GM18873 (cell line): Measurements from ENCODE around the gene SERPINB5.

Experiments used
- ATAC-seq: cut with Tn5 transposase; IDR thresholded peaks from one replicate; pipeline ENCODE4 v1.9.1; 2021; ENCODE audit warnings: mild to moderate bottlenecking, moderate library complexity, moderate number of reproducible peaks; ENCODE audit not compliant: unreplicated experiment, low FRiP score

SERPINB5 gene

DNA sequence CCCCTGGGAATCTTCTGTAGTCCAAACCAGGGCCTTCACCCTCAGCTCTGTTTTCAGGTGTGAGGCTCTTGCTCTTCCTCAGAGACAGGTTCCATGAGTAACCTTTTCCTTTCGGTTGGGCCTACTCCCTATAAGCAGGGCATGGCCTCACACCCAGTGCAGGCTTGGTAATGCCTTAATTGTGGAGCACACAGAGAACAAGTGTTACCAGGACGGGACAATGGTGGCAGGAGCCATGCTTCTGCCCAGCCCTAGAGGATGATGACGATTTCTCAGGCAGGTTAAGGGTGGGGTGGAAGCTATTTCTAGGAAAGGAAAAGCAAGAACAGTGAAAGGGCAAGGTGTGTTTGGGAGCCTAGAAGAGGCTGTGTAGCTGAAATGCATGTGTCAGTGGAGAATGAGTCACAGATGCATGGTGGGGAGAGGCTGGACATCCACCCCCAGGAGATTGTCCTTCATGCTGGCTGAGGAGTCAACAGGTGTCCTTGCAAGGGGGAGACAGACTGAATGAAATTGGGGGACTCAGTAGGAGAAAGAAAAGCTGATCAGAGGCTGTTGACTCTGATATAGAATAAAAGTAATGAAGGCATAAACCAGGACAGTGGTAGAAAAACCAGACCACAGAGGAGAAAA, 43.4 kb downstream of the SERPINB5 start:
- ATAC-seq = no peak

DNA sequence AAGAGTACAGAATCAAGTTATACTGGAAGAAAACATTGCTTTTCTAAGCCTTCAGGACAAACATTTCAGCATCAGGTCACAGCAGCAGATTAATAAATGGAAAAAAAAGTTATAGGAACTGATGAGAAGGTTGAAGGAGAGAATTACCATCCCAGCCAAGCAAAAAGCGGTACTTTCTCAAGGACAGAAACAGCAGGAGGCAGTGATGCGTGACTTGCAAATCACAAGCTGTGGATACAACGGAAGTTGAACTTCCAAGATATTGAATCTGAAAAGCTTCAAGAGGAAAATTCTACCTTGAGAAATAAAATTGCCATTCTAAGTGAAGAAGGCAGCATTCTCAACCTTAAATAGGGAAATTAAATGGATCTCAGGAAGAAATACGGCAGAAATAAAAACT, 46.9 kb downstream of the SERPINB5 start:
- no peak for ATAC-seq

DNA sequence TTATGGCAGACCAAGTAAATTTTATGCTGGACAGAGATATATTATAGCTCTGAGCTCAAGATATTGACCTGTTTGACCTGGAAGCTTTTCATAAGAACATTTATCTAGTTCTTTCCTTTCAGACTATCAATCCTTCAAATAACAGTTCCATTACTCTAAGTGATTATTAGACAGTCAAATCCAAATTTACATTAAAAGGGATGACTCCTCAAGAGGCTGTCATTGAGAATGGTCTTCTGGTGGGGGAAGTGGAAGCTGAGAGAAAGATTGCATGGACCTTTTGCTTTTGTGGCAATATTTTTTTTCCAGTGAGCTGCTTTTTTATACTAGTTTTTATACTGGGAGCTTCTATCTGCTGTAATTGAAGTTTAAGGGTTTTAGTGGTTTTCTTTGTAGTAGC, 50.5 kb downstream of the SERPINB5 start:
- ATAC-seq = no peak

DNA sequence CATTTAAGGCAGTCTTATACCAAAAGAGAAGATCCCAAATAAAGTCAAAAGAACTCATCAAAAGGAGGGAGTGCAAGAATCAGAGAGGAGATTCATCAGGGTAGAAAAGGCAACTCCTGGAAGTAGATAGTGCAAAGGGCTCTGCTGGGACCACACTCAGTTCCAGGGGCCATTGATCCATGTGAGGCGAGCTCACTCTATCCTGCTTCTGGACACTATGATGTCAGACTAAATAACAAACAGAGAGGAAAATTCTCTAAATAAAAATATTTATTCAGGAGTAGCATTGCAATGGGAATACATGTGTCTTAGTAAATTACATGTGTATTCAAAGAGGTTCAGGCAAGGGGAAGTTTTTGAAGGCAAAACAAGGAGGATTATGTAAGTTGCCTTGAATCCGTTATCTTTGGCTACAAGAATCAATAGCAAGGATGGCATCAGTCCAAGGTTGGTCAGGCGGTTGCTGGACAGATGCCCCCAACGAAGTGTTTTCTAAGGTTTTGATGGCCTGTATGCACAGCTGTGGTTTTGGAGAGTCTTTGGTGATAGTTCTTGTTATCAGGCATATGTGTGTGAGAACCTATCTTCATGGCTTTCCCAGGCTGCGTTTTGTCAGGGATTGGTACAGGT, 52.2 kb downstream of the SERPINB5 start:
- no peak for ATAC-seq

DNA sequence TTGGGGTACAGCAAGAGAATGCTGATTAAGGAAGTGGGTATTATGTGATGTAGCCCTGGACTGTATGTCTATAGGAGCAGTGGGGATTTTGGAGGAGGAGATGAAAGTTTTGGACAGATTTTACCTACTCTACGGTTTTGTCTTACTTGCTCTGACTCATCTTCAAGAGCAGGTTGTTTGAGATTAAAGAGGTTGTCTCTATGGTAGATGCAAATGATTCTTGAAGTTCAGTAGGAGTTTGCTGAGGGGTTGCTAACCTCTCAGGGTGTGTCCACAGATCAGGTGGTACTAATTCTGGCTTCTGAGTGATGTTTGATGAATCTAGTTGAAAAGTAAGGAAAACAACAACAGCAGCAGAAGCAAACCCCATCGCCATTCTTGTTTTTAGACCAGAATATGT, 55.7 kb downstream of the SERPINB5 start:
- no peak for ATAC-seq

DNA sequence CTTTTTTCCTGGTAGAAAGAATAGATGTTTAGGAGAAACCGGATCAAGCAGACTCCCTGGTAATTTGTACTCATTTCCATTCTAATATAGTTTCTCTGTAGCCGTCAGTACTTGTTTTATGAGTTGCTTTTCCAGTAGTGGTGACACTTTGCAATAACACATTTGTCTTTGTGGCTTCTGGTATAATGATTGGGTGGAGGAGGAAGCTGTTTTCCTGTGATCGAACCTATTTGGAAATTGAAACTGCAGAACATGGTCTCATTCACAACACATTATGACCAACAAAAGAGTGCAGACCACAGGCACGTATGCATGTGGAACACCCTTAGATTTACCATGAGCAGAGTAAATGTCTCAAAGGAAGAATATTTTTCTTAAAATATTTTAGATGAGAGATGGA, 57.9 kb downstream of the SERPINB5 start:
- peak; percentile 67 for ATAC-seq

DNA sequence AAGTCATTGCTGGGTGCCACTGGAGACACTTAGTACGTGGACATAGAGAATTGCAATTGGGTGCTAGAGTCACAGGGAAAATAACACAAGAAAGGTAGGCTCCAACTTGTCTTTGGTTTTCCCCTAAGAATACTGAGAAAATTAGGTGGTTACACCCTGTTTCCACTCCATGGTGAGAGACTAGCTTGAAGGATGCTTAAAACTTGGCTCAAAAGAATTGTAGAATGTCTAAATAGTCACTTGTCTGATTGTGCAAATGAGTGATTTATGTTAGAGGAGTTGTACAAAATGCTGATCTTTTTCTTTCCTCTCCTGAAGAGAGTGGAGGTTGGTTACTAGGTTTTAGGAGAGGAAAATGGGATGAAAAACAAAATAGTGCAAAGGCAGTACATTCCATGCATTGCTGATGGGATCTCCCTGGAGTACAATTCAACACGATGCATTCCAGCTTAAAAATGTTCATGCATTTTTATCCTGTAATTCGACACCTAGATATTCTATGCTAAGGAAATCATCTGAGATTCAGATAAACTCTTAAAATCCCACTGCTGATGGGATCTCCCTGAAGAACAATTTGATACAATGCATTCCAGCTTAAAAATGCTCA, 63.2 kb downstream of the SERPINB5 start:
- no peak for ATAC-seq

DNA sequence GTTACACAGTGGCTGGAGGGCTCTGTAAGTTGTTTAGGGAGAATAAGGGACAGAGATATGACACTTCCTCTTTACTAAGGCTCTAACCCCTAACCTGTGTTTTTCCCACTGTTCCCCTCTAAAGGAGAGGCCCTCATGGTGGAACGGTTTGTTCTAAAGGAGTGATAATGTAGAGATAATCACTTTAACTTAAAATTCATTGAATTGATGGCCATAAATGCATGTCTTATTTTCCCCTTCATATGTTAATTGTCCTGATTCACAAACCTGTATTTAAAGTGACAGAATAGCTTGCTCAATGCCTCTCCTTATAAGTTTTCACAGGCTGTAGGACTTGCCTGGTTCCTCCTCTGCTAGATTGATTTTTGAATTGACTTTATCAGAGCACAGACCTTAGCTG, 65.3 kb downstream of the SERPINB5 start, which contains the start of gene SERPINB12:
Gene SERPINB12, plus strand, starts transcription at position 301 of the 400 bp plus-strand sequence. CDS start 13,791 bp downstream, outside the sequence.
- no peak for ATAC-seq

DNA sequence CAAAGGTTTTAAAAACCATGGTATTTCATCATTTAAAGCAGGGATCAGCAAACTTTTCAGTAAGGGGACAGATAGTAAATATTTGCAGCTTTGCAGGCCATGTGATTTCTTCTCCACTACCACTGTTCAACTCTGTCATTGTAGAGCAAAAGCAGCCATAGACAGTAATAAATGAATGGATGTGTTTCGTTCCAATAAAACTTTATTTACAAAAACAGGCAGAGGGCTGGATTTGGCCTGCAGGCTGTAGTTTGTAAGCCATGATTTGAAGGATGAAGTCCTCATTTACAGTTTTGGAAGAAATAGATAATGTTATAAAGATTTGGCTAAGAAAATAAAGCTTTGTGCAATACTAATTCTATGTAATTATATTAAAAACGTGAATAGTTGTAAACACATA, 67.3 kb downstream of the SERPINB5 start:
- ATAC-seq = no peak

DNA sequence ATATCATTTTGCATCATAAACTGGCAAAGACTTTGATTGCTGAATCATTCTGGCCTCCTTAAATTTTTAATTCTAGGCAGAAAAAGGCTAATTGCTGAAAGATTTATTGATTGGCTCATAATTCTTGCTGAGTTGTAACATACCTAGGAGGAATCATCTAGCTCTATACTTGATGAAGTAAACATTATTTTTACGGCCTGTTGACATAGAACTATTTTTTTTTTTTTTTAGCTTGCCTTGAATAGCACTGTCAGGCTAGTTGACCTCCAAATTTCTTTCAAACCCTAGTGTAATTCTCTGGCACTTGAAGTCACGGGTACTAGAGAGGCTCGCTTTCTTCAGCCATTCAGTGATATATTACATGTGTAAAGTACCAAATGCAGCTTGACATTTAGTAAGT, 68.2 kb downstream of the SERPINB5 start:
- no peak for ATAC-seq

DNA sequence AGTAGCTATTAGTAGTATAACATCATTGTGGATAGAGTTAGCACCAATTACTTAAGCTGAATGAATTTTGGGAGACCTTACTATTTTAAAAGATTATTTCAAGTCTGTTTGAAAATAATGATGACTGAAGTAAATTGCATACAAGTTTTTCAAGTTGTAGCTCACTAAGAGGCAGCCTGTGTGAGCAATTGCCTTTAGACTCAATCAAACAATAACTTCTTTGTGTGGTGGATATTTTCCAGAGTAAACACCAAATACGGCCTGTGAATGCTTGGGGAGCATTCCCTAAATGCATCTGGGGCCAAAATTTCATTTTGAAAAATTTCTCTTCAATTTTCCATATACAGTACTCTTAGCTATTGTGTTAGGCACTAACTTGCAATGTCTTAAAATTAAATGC, 73.3 kb downstream of the SERPINB5 start:
- ATAC-seq = no peak

DNA sequence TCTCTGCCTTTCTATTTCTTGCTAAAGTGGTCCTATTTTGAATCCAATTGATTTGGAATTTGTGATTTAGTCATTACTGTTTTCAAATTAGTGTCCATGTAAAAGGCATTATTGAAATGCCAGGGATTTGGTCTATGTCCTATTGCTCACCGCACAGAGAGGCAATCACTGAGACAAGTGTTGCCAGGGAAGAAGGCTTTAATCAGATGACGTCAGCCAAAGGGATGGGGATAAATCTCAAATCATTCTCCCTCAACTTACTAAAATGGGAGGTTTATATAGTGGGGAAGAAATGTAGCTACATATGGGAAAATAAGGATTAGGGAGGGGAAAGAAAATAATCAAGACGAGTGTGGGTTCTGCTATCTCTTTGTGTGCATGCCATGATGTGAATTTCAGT, 75.0 kb downstream of the SERPINB5 start:
- ATAC-seq = no peak

DNA sequence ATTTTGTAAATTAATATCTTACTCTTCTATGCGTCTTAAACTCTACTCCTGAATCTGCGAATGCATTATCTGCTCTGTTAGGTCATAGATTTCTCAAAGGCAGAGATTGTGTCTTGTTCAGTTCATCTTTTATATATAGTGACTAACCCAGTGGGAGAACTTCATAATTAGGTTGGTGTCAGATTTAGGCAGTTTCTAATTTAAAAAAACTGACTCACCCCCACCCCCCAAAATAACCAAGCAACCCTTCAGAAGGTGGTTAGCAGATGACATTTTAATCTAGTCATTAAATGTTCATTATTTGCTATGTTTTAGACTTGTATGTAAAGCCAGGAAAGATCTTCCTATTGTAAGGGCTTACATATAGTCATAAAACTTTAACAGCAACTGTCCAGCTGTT, 75.8 kb downstream of the SERPINB5 start:
- ATAC-seq = no peak

DNA sequence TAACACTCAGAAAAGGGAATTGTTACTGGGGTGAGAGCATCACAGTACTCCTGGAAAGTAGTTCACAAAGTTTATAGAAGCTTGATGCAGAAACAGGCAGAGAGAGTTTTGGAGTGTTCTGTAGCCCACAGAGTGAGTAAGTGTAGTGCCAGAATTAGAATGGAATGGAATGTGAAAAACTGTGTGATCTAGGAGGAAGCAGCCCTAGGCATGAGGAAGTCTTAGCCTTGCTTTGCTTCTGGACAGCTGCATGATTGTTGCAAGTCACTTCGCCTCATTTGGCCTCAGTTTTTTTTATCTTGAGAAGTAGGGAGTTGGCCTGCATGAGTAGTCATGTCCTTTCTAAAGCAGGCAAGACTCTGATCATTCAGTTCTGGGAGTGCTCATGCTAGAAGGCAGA, 76.3 kb downstream of the SERPINB5 start:
- ATAC-seq = no peak
